ENCODE measurements around the gene ERO1A.

The ERO1A gene

DNA sequence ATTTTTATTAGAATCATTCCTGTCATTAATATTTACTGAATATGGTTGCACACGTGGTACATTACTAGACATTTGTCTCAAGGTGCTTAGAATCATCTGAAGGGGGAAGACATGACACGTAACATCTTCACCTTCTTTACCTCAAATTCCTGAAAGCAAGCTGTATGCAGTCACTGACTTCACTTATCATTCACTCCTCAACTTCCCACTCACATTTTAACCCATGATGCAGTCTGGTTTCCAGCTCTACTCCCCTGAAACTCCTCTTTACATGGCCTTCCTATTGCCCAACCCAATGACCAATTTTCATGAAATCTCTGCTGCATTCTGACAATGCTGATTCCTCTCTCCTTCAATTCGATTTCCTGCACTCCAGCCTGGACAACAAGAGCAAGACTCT lies 5.9 kb upstream of the ERO1A start:
- no peaks in the 10 kb centered on the region for H3K9me3 ChIP-seq (ENCODE audit: control insufficient read depth in 2 of 2, low read length in 2 of 2)
- no peaks in the 10 kb centered on the region for H3K27me3 ChIP-seq (ENCODE audit: control insufficient read depth in 2 of 2, insufficient read depth in 2 of 2, low read length in 2 of 2)
- no peak overlapping the region for H3K9ac ChIP-seq (ENCODE audit: low read depth in 1 of 2, low read length in 2 of 2)
- no peaks in the 10 kb centered on the region for H3K36me3 ChIP-seq (ENCODE audit: control insufficient read depth in 2 of 2, insufficient read depth in 2 of 2, low read length in 2 of 2)
- peak overlapping the region in 1 of 2 donors; percentile 42 for H3K4me3 ChIP-seq (ENCODE audit: low read length in 2 of 2)
- peaks cover 0 to 19% of the 10 kb centered on the region in 2 donors for H3K4me1 ChIP-seq (ENCODE audit: control insufficient read depth in 2 of 2, insufficient read depth in 2 of 2, low read length in 2 of 2)
- peak overlapping the region; percentile 69 to 70 for H3K27ac ChIP-seq (ENCODE audit: low read depth in 2 of 2, low read length in 2 of 2)

DNA sequence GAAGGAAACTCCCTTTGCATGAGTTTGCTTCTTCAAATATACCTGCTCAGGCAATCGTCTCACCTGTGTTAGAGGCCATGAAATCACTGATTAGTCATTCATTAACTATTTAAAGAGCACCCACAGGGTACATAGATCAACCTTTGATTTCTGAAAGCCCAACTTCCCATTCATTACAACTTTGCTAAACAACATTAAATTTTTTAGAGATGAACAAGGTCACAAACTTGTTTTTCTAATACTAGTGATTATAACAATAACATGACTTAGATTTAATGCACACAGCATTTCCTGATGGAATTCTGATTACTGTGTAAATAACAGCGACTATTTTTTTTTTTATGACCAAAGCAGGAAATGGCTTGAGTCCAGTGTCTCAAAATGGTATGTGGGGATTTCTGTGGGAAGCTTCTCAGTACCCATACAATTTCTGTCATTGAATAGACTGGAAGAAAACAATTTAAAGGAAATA lies 5.4 kb upstream of the ERO1A start:
- Histone ChIP-seq H3K36me3 (ENCODE audit: control insufficient read depth in 2 of 2, insufficient read depth in 2 of 2, low read length in 2 of 2) (no peaks in the 10 kb centered on the region), H3K4me1 (ENCODE audit: control insufficient read depth in 2 of 2, insufficient read depth in 2 of 2, low read length in 2 of 2) (peaks cover 2 to 18% of the 10 kb centered on the region in 2 donors), H3K27me3 (ENCODE audit: control insufficient read depth in 2 of 2, insufficient read depth in 2 of 2, low read length in 2 of 2) (no peaks in the 10 kb centered on the region), H3K4me3 (ENCODE audit: low read length in 2 of 2) (no peak overlapping the region), H3K9ac (ENCODE audit: low read depth in 1 of 2, low read length in 2 of 2) (peak overlapping the region in 1 of 2 donors; percentile 26), H3K27ac (ENCODE audit: low read depth in 2 of 2, low read length in 2 of 2) (peak overlapping the region; percentile 69 to 70), H3K9me3 (ENCODE audit: control insufficient read depth in 2 of 2, low read length in 2 of 2) (no peaks in the 10 kb centered on the region)

DNA sequence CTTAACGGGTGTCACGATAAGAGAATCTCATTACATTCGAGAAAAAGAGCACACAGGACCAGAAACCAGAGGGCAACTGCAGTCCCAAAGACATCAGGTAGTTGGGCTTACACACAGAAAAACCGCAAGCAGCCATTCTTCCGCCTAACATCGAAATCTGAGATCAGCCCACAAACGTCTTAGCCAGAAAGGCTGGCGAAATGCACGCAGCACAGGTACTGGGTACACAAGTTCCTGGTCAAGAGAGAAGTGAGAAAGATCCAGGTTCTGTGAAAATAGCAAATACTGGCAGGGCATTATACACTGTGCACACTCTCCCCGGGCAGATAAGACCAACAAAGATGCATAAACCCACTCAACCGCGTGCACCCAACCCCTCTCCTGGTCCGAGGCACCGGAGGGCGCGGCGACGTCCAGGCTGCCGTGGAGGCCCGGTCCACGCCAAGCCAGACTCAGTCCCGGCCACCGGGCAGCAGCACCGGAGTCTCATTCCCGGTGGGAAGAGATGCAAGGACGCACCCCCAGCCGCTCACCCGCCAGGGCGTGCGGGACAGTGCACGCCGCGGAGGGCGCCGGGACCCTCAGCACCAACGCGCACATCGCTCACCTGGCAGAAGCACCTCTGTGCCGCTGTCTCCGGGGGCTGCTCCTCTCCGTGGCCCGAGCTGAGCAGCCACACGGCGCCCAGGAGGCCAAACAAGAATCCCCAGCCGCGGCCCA lies 437 bp downstream of the ERO1A start:
- Histone ChIP-seq H3K9me3 (ENCODE audit: control insufficient read depth in 2 of 2, low read length in 2 of 2) (no peaks in the 10 kb centered on the region), H3K36me3 (ENCODE audit: control insufficient read depth in 2 of 2, insufficient read depth in 2 of 2, low read length in 2 of 2) (no peaks in the 10 kb centered on the region), H3K4me1 (ENCODE audit: control insufficient read depth in 2 of 2, insufficient read depth in 2 of 2, low read length in 2 of 2) (peaks cover 2 to 13% of the 10 kb centered on the region in 2 donors), H3K4me3 (ENCODE audit: low read length in 2 of 2) (peak overlapping the region; percentile 88 to 92), H3K27ac (ENCODE audit: low read depth in 2 of 2, low read length in 2 of 2) (peak overlapping the region; percentile 97 to 98), H3K27me3 (ENCODE audit: control insufficient read depth in 2 of 2, insufficient read depth in 2 of 2, low read length in 2 of 2) (no peaks in the 10 kb centered on the region), H3K9ac (ENCODE audit: low read depth in 1 of 2, low read length in 2 of 2) (peak overlapping the region; percentile 96 to 99)

DNA sequence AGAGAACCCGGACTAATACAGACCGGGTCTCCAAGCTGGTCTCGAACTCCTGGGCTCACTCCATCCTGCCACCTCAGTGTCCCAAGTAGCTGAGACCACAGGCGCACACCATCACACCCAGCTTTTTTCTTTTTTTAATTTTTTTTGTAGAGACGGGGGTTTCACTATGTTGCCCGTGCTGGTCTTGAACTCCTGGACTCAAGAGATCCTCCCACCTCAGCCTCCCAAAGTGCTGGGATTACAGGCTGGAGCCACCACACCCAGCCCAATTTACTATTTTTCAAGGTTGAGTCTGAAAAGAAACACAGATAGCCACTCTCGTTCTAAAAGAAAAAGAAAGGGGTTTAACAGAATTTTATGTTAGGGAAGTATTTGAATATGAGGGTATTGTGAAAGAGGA lies 1.8 kb downstream of the ERO1A start:
- Histone ChIP-seq H3K9me3 (ENCODE audit: control insufficient read depth in 2 of 2, low read length in 2 of 2) (no peaks in the 10 kb centered on the region), H3K4me1 (ENCODE audit: control insufficient read depth in 2 of 2, insufficient read depth in 2 of 2, low read length in 2 of 2) (peaks cover 2 to 11% of the 10 kb centered on the region in 2 donors), H3K27ac (ENCODE audit: low read depth in 2 of 2, low read length in 2 of 2) (no peak overlapping the region), H3K27me3 (ENCODE audit: control insufficient read depth in 2 of 2, insufficient read depth in 2 of 2, low read length in 2 of 2) (no peaks in the 10 kb centered on the region), H3K36me3 (ENCODE audit: control insufficient read depth in 2 of 2, insufficient read depth in 2 of 2, low read length in 2 of 2) (no peaks in the 10 kb centered on the region), H3K4me3 (ENCODE audit: low read length in 2 of 2) (no peak overlapping the region), H3K9ac (ENCODE audit: low read depth in 1 of 2, low read length in 2 of 2) (no peak overlapping the region)

DNA sequence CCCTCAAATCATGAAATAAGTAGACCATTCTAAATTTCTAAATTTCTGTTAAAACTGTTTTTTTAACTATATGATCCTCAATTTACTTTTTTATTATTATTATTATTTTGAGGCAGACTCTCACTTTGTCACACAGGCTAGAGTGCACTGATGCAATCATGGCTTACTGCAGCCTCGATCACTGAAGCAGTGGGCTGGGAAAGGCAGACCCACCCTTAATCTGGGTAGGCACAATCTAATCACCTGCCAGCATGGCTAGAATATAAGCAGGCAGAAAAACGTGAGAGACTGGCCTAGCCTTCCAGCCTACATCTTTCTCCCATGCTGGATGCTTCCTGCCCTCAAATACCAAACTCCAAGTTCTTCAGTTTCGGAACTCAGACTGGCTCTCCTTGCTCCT lies 2.3 kb downstream of the ERO1A start:
- Histone ChIP-seq H3K36me3 (ENCODE audit: control insufficient read depth in 2 of 2, insufficient read depth in 2 of 2, low read length in 2 of 2) (no peaks in the 10 kb centered on the region), H3K9ac (ENCODE audit: low read depth in 1 of 2, low read length in 2 of 2) (no peak overlapping the region), H3K27me3 (ENCODE audit: control insufficient read depth in 2 of 2, insufficient read depth in 2 of 2, low read length in 2 of 2) (no peaks in the 10 kb centered on the region), H3K9me3 (ENCODE audit: control insufficient read depth in 2 of 2, low read length in 2 of 2) (no peaks in the 10 kb centered on the region), H3K4me3 (ENCODE audit: low read length in 2 of 2) (no peak overlapping the region), H3K27ac (ENCODE audit: low read depth in 2 of 2, low read length in 2 of 2) (no peak overlapping the region), H3K4me1 (ENCODE audit: control insufficient read depth in 2 of 2, insufficient read depth in 2 of 2, low read length in 2 of 2) (peaks cover 2 to 11% of the 10 kb centered on the region in 2 donors)

DNA sequence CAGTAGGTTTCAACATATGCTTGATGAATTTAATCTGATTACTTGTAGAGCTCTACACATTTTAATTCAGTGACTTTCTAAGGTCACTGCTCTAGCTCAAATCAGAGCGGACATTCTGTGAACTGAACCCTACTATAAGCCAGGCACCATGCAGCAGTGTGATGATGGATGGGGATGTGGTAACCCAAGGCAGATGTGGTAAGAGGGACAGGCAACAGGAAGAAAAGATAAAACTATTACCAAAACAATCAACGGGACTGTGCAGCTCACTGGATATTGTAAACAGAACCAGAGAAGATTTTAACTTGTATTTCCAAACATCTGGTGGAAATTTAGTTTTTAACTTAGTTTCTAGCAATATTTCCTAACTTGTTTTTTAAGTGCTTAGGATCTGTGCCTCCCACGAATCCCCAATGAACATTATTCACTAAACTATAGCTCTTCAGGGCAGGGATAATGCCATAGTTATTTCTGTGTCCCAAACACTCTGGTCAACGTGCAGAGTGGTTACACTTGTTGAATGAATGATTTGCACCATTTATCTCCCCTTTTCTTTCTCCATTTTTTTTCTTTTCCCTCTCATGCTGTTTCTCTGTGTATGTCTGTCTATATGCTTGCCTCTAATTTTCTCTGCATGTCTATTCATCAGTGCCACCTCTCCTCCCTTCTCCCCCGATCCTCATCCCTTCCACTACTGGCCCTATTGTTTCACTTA lies 3.0 kb downstream of the ERO1A start:
- Histone ChIP-seq H3K4me1 (ENCODE audit: control insufficient read depth in 2 of 2, insufficient read depth in 2 of 2, low read length in 2 of 2) (peaks cover 2 to 11% of the 10 kb centered on the region in 2 donors), H3K4me3 (ENCODE audit: low read length in 2 of 2) (peak overlapping the region in 1 of 2 donors; percentile 14), H3K27me3 (ENCODE audit: control insufficient read depth in 2 of 2, insufficient read depth in 2 of 2, low read length in 2 of 2) (no peaks in the 10 kb centered on the region), H3K9me3 (ENCODE audit: control insufficient read depth in 2 of 2, low read length in 2 of 2) (no peaks in the 10 kb centered on the region), H3K36me3 (ENCODE audit: control insufficient read depth in 2 of 2, insufficient read depth in 2 of 2, low read length in 2 of 2) (no peaks in the 10 kb centered on the region), H3K9ac (ENCODE audit: low read depth in 1 of 2, low read length in 2 of 2) (no peak overlapping the region), H3K27ac (ENCODE audit: low read depth in 2 of 2, low read length in 2 of 2) (no peak overlapping the region)

DNA sequence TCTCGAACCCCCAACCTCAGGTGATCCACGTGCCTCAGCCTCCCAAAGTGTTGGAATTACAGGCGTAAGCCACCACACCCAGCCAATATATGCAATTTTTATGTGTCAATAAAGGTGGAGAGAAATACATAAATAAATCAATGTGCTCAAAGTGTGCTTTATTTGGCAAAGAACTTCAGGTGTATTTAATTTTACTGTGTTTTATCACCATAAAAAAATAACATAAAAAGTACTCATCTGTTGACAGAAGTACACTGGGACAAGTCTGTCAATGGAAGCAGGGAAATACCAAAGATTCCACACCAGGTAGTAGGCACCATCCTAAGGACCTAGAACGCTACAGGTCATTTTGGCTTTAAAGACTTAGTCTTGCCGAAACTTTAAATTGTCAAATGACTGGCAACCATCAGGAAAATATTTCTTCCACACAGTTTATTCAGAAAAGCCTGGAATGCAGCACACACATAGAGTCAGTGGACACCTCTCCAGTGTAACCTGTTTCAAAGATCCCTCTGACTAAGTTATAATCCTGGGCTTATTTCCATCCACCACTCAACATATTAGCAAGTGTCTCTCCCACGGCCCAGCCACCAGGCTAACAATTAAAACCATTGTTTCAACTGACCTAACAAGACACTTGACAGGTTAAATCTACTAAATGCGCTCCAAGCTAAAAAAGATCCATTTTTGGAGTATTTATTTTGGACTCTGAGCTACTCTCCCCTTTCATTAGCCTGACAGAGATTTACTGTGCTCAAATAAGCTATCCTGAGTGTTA lies 4.2 kb downstream of the ERO1A start:
- Histone ChIP-seq H3K36me3 (ENCODE audit: control insufficient read depth in 2 of 2, insufficient read depth in 2 of 2, low read length in 2 of 2) (no peaks in the 10 kb centered on the region), H3K4me3 (ENCODE audit: low read length in 2 of 2) (no peak overlapping the region), H3K4me1 (ENCODE audit: control insufficient read depth in 2 of 2, insufficient read depth in 2 of 2, low read length in 2 of 2) (peaks cover 1 to 9% of the 10 kb centered on the region in 2 donors), H3K27ac (ENCODE audit: low read depth in 2 of 2, low read length in 2 of 2) (no peak overlapping the region), H3K27me3 (ENCODE audit: control insufficient read depth in 2 of 2, insufficient read depth in 2 of 2, low read length in 2 of 2) (no peaks in the 10 kb centered on the region), H3K9me3 (ENCODE audit: control insufficient read depth in 2 of 2, low read length in 2 of 2) (no peaks in the 10 kb centered on the region), H3K9ac (ENCODE audit: low read depth in 1 of 2, low read length in 2 of 2) (no peak overlapping the region)

DNA sequence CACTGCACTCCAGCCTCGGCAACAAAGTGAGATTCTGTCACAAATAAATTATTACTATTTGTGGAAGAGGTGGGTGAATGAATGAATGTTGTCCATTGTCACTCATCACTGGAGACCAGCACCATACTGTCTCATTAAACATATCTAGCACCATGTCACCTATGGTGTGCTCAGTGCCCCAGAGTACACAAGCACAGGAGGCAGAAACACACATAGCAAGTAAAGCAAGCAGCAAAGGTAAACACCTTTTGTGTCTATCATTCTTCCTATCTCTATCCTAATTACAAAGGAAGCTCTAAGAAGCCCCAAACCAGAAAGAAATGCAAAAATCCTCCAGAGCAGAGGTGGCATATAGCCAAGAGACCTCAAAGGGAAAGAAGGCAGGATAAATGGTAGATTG lies 9.2 kb downstream of the ERO1A start:
- Histone ChIP-seq H3K36me3 (ENCODE audit: control insufficient read depth in 2 of 2, insufficient read depth in 2 of 2, low read length in 2 of 2) (no peaks in the 10 kb centered on the region), H3K27ac (ENCODE audit: low read depth in 2 of 2, low read length in 2 of 2) (no peak overlapping the region), H3K9ac (ENCODE audit: low read depth in 1 of 2, low read length in 2 of 2) (no peak overlapping the region), H3K4me1 (ENCODE audit: control insufficient read depth in 2 of 2, insufficient read depth in 2 of 2, low read length in 2 of 2) (peaks cover 0 to 2% of the 10 kb centered on the region in 2 donors), H3K9me3 (ENCODE audit: control insufficient read depth in 2 of 2, low read length in 2 of 2) (no peaks in the 10 kb centered on the region), H3K27me3 (ENCODE audit: control insufficient read depth in 2 of 2, insufficient read depth in 2 of 2, low read length in 2 of 2) (no peaks in the 10 kb centered on the region), H3K4me3 (ENCODE audit: low read length in 2 of 2) (no peak overlapping the region)

DNA sequence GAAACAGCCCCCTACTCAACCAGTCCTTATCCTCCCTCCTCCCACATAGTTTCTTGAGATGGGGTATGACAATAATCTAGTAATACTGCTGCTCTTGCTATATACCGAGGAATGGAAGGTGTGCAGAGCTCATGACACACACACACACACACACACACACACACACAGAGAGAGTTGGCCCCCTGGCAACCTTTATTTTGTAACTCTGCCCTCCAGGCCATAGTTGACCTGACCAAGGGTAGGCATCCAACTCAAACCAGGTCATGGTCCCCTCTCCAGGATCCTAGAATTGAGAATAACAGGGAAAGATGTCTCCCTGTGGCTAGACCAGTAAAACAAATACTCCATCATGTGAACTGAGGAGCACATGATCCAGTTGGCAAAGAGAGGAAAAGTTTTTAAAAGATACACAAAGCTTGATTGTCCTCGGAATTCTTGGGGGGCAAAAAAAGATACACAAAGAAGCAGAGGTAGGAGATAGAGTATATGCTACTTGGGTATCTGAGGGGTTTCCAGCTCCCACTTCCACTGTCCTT lies 11.3 kb downstream of the ERO1A start:
- Histone ChIP-seq H3K9ac (ENCODE audit: low read depth in 1 of 2, low read length in 2 of 2) (no peak overlapping the region), H3K36me3 (ENCODE audit: control insufficient read depth in 2 of 2, insufficient read depth in 2 of 2, low read length in 2 of 2) (no peaks in the 10 kb centered on the region), H3K4me1 (ENCODE audit: control insufficient read depth in 2 of 2, insufficient read depth in 2 of 2, low read length in 2 of 2) (no peaks in the 10 kb centered on the region), H3K27ac (ENCODE audit: low read depth in 2 of 2, low read length in 2 of 2) (no peak overlapping the region), H3K9me3 (ENCODE audit: control insufficient read depth in 2 of 2, low read length in 2 of 2) (no peaks in the 10 kb centered on the region), H3K27me3 (ENCODE audit: control insufficient read depth in 2 of 2, insufficient read depth in 2 of 2, low read length in 2 of 2) (no peaks in the 10 kb centered on the region), H3K4me3 (ENCODE audit: low read length in 2 of 2) (no peak overlapping the region)

Measured in mucosa of rectum (tissue), 2 donors.